Measurements from ENCODE around the gene DHX34.

GRCh38 chr19:47358936-47359335 lies 9.8 kb downstream of the DHX34 start:
- TF ChIP-seq CTCF (IDR thresholded peaks at IDR 0.05; ENCODE audit: insufficient read depth, low read depth, low read length) = no peak
- no peak for TF ChIP-seq EZH2 (IDR thresholded peaks at IDR 0.05; ENCODE audit: insufficient read depth, low read length)
